Skin epidermis (tissue), 12 donors: ENCODE measurements around the gene CACNA1B.

Source experiments
- H3K27ac ChIP-seq, 21 experiments: fragments of 200-600 bp; sonication (generic) in 11 of 21; one replicate each; pipeline ENCODE4 v1.5.0; 2020; ENCODE audit warnings: mild to moderate bottlenecking in 3 of 21, inconsistent platforms in 2 of 21, moderate library complexity in 2 of 21
- H3K4me3 ChIP-seq, 7 experiments: fragments of 200-600 bp; sonication (generic) in 2 of 7; one replicate each; pipeline ENCODE4 v1.5.0; 2020; ENCODE audit warnings: inconsistent platforms in 2 of 7, mild to moderate bottlenecking in 2 of 7, moderate library complexity in 1 of 7

Gene CACNA1B

GRCh38 chr9:138045541-138046490, 168.2 kb downstream of the CACNA1B start:
- Histone ChIP-seq H3K4me3 (no peak overlapping the region), H3K27ac (no peak overlapping the region)

GRCh38 chr9:138046641-138047301, 169.2 kb downstream of the CACNA1B start:
- no peak overlapping the region for H3K27ac ChIP-seq
- no peak overlapping the region for H3K4me3 ChIP-seq

GRCh38 chr9:138047469-138048040, 170.0 kb downstream of the CACNA1B start:
- Histone ChIP-seq H3K4me3 (no peak overlapping the region), H3K27ac (no peak overlapping the region)

- no peak overlapping the region for H3K27ac ChIP-seq
- H3K4me3 ChIP-seq: no peak overlapping the region
These were observed 170.6 kb downstream of the CACNA1B start for GRCh38 chr9:138048184-138048583.

- no peak overlapping the region for H3K27ac ChIP-seq
- H3K4me3 ChIP-seq: no peak overlapping the region
These were observed 171.7 kb downstream of the CACNA1B start for GRCh38 chr9:138049085-138049778.

- Histone ChIP-seq H3K4me3 (no peak overlapping the region), H3K27ac (no peak overlapping the region)
These were observed 172.3 kb downstream of the CACNA1B start for GRCh38 chr9:138049779-138050471.

GRCh38 chr9:138050472-138051330, 173.1 kb downstream of the CACNA1B start:
- no peak overlapping the region for H3K4me3 ChIP-seq
- H3K27ac ChIP-seq: no peak overlapping the region

GRCh38 chr9:138051586-138052321, 174.2 kb downstream of the CACNA1B start:
- Histone ChIP-seq H3K4me3 (no peak overlapping the region), H3K27ac (no peak overlapping the region)

GRCh38 chr9:138052322-138052615, 174.7 kb downstream of the CACNA1B start:
- H3K27ac ChIP-seq: no peak overlapping the region
- no peak overlapping the region for H3K4me3 ChIP-seq

GRCh38 chr9:138052635-138053320, 175.2 kb downstream of the CACNA1B start:
- Histone ChIP-seq H3K27ac (no peak overlapping the region), H3K4me3 (no peak overlapping the region)

GRCh38 chr9:138053321-138053868, 175.8 kb downstream of the CACNA1B start:
- Histone ChIP-seq H3K4me3 (no peak overlapping the region), H3K27ac (no peak overlapping the region)

- H3K4me3 ChIP-seq: no peak overlapping the region
- H3K27ac ChIP-seq: no peak overlapping the region
These were observed 176.6 kb downstream of the CACNA1B start for GRCh38 chr9:138053996-138054752.

- Histone ChIP-seq H3K27ac (no peak overlapping the region), H3K4me3 (no peak overlapping the region)
These were observed 180.1 kb downstream of the CACNA1B start for GRCh38 chr9:138057726-138058125.

- Histone ChIP-seq H3K4me3 (no peak overlapping the region), H3K27ac (no peak overlapping the region)
These were observed 180.6 kb downstream of the CACNA1B start for GRCh38 chr9:138058181-138058580.

- Histone ChIP-seq H3K27ac (no peak overlapping the region), H3K4me3 (no peak overlapping the region)
These were observed 181.6 kb downstream of the CACNA1B start for GRCh38 chr9:138059196-138059595.

- H3K27ac ChIP-seq: no peak overlapping the region
These were observed 182.8 kb downstream of the CACNA1B start for GRCh38 chr9:138060365-138060764.

GRCh38 chr9:138060881-138061280, 183.3 kb downstream of the CACNA1B start:
- no peak overlapping the region for H3K27ac ChIP-seq
- H3K4me3 ChIP-seq: no peak overlapping the region

More at GRCh38 chr9:138060365-138060764, 182.8 kb downstream of the CACNA1B start:
- no peak overlapping the region for H3K4me3 ChIP-seq
